ENCODE data around the gene LYZL4.

The LYZL4 gene

GRCh38 chr3:42369832-42370231, 40.6 kb downstream of the LYZL4 start:
- no peak for DNase-seq

- no peak for DNase-seq
Observed at GRCh38 chr3:42369304-42369703, 41.1 kb downstream of the LYZL4 start.

- DNase-seq = no peak
Observed at GRCh38 chr3:42368861-42369260, 41.5 kb downstream of the LYZL4 start.

GRCh38 chr3:42367903-42368302, 42.5 kb downstream of the LYZL4 start:
- DNase-seq = no peak

GRCh38 chr3:42366550-42366949, 43.9 kb downstream of the LYZL4 start:
- DNase-seq = no peak

- no peak for DNase-seq
Observed at GRCh38 chr3:42357335-42357734, 53.1 kb downstream of the LYZL4 start.

GRCh38 chr3:42355612-42356011, 54.8 kb downstream of the LYZL4 start:
- DNase-seq = no peak

- no peak for DNase-seq
Observed at GRCh38 chr3:42353631-42354030, 56.8 kb downstream of the LYZL4 start.

GRCh38 chr3:42351207-42351606, 59.2 kb downstream of the LYZL4 start:
- DNase-seq = no peak

GRCh38 chr3:42349765-42350594, 60.4 kb downstream of the LYZL4 start:
- DNase-seq = no peak

GRCh38 chr3:42347928-42348327, 62.5 kb downstream of the LYZL4 start:
- DNase-seq = no peak
